HepG2 (cell line): ENCODE data around the gene ITPK1. TPM values are rescaled to one million over a fixed set of nuclear protein-coding genes. Genes with fewer than 3 reads are reported as not detected.
A peak's percentile ranks its signal among the peaks of the same experiment; 100 is the strongest.

Source experiments
- ATAC-seq: fragments of 200-7000 bp; cut with Tn5 transposase; 3 replicates; pipeline ENCODE4 v1.9.1; 2020; ENCODE audit warnings: mild to moderate bottlenecking, moderate library complexity
- BruUV-seq: library from RNA; stranded (reverse); fragments of 400-500 nt; replicated peaks from 2 replicates; lab custom pipeline; 2021; lab: Mats Ljungman, UMichigan
- CTCF ChIA-PET: fragments of 300-600 bp; formaldehyde crosslinking; extraction: SDS; loops from one replicate; lab custom pipeline; 2021; ENCODE audit warnings: low total read pairs, inconsistent platforms, low intra/inter-chr PET ratio; lab: Yijun Ruan, JAX
- POLR2A ChIA-PET: fragments of 350-600 bp; sonication (Branson Sonifier 250); formaldehyde crosslinking; loops from one replicate; lab custom pipeline; 2020; ENCODE audit warnings: antibody characterized with exemption, inconsistent platforms; lab: Yijun Ruan, JAX
- DNase-seq: peaks from one replicate; pipeline ENCODE4 v3.0.0-alpha.2; 2015; ENCODE audit warnings: low spot score
- FAIRE-seq: peaks from 3 replicates; lab custom pipeline; 2011; peaks lifted over from hg19 to GRCh38; lab: Jason Lieb, UNC
- H2AFZ ChIP-seq: one replicate; pipeline ENCODE4 v1.6.1; 2011; ENCODE audit warnings: low read length, inconsistent platforms
- H3K27ac ChIP-seq: fragments of 300-600 bp; 3 replicates; pipeline ENCODE4 v1.8.0; 2011; ENCODE audit warnings: mixed run types, mild to moderate bottlenecking, mixed read lengths, low read length, inconsistent platforms; ENCODE audit not compliant: insufficient read depth; ENCODE audit errors: extremely low read length
- H3K27me3 ChIP-seq, 2 experiments: fragments of 200-600 bp in 1 of 2; 2 replicates in 1 of 2; 3 replicates in 1 of 2; pipeline versions ENCODE4 v1.6.0 to v1.8.0; 2011; ENCODE audit warnings: low read length in 2 of 2, mild to moderate bottlenecking in 2 of 2, moderate library complexity in 2 of 2, inconsistent platforms in 1 of 2; ENCODE audit not compliant: insufficient read depth in 2 of 2, control insufficient read depth in 1 of 2
- H3K36me3 ChIP-seq, 2 experiments: fragments of 200-600 bp in 1 of 2; replicated peaks in 1 of 2; 2 replicates in 1 of 2; 3 replicates in 1 of 2; pipeline versions ENCODE4 v1.5.1 to v1.8.0; 2011; ENCODE audit warnings: low read length in 2 of 2, inconsistent platforms in 1 of 2; ENCODE audit not compliant: insufficient read depth in 2 of 2, control insufficient read depth in 1 of 2
- H3K4me1 ChIP-seq: 2 replicates; pipeline ENCODE4 v1.5.1; 2012; ENCODE audit warnings: low read length, inconsistent platforms; ENCODE audit not compliant: insufficient read depth
- H3K4me2 ChIP-seq: 2 replicates; pipeline ENCODE4 v1.6.0; 2011; ENCODE audit warnings: low read depth, low read length, inconsistent platforms
- H3K4me3 ChIP-seq, 3 experiments: fragments of 200-600 bp in 1 of 3; sonication (generic), shearing (Covaris generic) in 1 of 3; replicated peaks in 1 of 3; 2 replicates each; pipeline ENCODE4 v1.5.1; 2011 to 2016; ENCODE audit warnings: low read length in 3 of 3, inconsistent platforms in 2 of 3, low read depth in 2 of 3, mild to moderate bottlenecking in 2 of 3, control low read depth in 1 of 3, mixed read lengths in 1 of 3; ENCODE audit not compliant: insufficient read depth in 1 of 3
- H3K79me2 ChIP-seq: one replicate; pipeline ENCODE4 v1.6.1; 2011; ENCODE audit warnings: low read length, inconsistent platforms; ENCODE audit not compliant: insufficient read depth
- H3K9ac ChIP-seq: 2 replicates; pipeline ENCODE4 v1.6.0; 2011; ENCODE audit warnings: mild to moderate bottlenecking, low read depth, low read length, inconsistent platforms; ENCODE audit not compliant: insufficient read depth
- H3K9me3 ChIP-seq: 2 replicates; pipeline ENCODE4 v1.5.1; 2012; ENCODE audit warnings: mild to moderate bottlenecking, low read length
- H4K20me1 ChIP-seq: 2 replicates; pipeline ENCODE4 v1.6.0; 2011; ENCODE audit warnings: inconsistent platforms, mild to moderate bottlenecking, low read length, moderate library complexity; ENCODE audit not compliant: insufficient read depth
- PCBP2 ChIP-seq: fragments of 200-400 bp; formaldehyde crosslinking; optimal IDR thresholded peaks from 2 replicates; pipeline ENCODE3; 2018; ENCODE audit warnings: low read length, low read depth; ENCODE audit not compliant: poor library complexity, severe bottlenecking
- TOPORS ChIP-seq: sonication (generic); formaldehyde crosslinking; IDR thresholded peaks from 2 replicates; pipeline ENCODE4 v1.8.0; 2023; ENCODE audit warnings: mild to moderate bottlenecking, missing genetic modification reagents
- ZKSCAN5 ChIP-seq: sonication (generic); formaldehyde crosslinking; IDR thresholded peaks from 2 replicates; pipeline ENCODE4 v1.5.1; 2020; ENCODE audit warnings: mild to moderate bottlenecking, missing genetic modification reagents
- WGBS: methylation state at CpG from one replicate; pipeline ENCODE4 v1.1.6; 2017; ENCODE audit warnings: low lambda C conversion rate; 5-methylcytosine and 5-hydroxymethylcytosine counted together
- in situ Hi-C: cut with HindIII; loops from 2 replicates; pipeline ENCODE4 v1.10.0; 2017; ENCODE audit warnings: low pct_unique_long_range_greater_than_20kb; ENCODE audit not compliant: extremely low pct_ligation_motif_present
- intact Hi-C: fragments of 100-400 bp; cut with micrococcal nuclease; formaldehyde crosslinking; loops from one replicate; pipeline ENCODE4 v1.10.0; 2022; ENCODE audit not compliant: unreplicated experiment
- polyA plus RNA-seq, 8 experiments: library from polyadenylated mRNA; depleted of rRNA in 3 of 8; stranded (reverse) in 7 of 8; unstranded in 1 of 8; fragments of >200 nt; fragmentation: Illumina TruSeq in 4 of 8; extraction: Trizol in 4 of 8; gene quantifications; 2 replicates each; pipeline versions ENCODE4 v1.2.1 to v1.2.3, GENCODE V29; 2011 to 2016; ENCODE audit warnings: low read depth in 4 of 8, missing spikeins in 1 of 8, mixed read lengths in 1 of 8; ENCODE audit not compliant: insufficient read depth in 1 of 8
- total RNA-seq, 5 experiments: library from RNA; depleted of rRNA; stranded (reverse); fragments of >200 nt; fragmentation: Illumina TruSeq; extraction: Trizol; gene quantifications; 2 replicates each; pipeline ENCODE4 v1.2.3, GENCODE V29; 2016; ENCODE audit warnings: low read depth in 1 of 5
- TF ChIP-seq, protein P1 (sequence below): sonication (generic); formaldehyde crosslinking; IDR thresholded peaks from 2 replicates; pipeline ENCODE4 v1.5.1; 2020; ENCODE audit warnings: mild to moderate bottlenecking, missing genetic modification reagents
- TF ChIP-seq, protein P2 (sequence below): IDR thresholded peaks from 2 replicates; pipeline ENCODE4 v1.6.1; 2016; ENCODE audit warnings: missing compliant biosample characterization, missing genetic modification reagents, borderline replicate concordance

Gene ITPK1
- total and polyA plus RNA-seq, 2 of the 13 experiments (the other 11 are each of a cell fraction or from before 2014, with no cell fraction given) = 20.5 to 47.5 TPM

GRCh38 chr14:92978229-92979021, 137.3 kb downstream of the ITPK1 start:
- in situ Hi-C loops = no loop called here
- no peak for FAIRE-seq
- no peak for DNase-seq

More at GRCh38 chr14:92978229-92979021, 137.3 kb downstream of the ITPK1 start:
- CTCF ChIA-PET = no interaction called here
- Histone ChIP-seq H3K9me3 (peaks cover 22% of the 10 kb centered on the region), H3K4me2 (no peak overlapping the region), H3K36me3 (peaks cover 0 to 20% of the 10 kb centered on the region in 2 experiments; a peak in 2 of 5 replicates), H3K4me3 (no peak overlapping the region), H3K4me1 (peaks cover 9% of the 10 kb centered on the region), H4K20me1 (no peaks in the 10 kb centered on the region), H3K9ac (no peak overlapping the region), H3K27me3 (no peaks in the 10 kb centered on the region), H3K27ac (no peak overlapping the region), H3K79me2 (no peaks in the 10 kb centered on the region), H2AFZ (no peak overlapping the region)
- ATAC-seq = no peak
- 85% methylated on average over 4 of the region's 4 CpGs for WGBS
- POLR2A ChIA-PET = no interaction called here
- 0 out of 2 replicates have a peak, but pooled peaks have one; percentile 47 for TF ChIP-seq TOPORS
- TF ChIP-seq ZKSCAN5 = no peak
- TF ChIP-seq, protein P1, sequence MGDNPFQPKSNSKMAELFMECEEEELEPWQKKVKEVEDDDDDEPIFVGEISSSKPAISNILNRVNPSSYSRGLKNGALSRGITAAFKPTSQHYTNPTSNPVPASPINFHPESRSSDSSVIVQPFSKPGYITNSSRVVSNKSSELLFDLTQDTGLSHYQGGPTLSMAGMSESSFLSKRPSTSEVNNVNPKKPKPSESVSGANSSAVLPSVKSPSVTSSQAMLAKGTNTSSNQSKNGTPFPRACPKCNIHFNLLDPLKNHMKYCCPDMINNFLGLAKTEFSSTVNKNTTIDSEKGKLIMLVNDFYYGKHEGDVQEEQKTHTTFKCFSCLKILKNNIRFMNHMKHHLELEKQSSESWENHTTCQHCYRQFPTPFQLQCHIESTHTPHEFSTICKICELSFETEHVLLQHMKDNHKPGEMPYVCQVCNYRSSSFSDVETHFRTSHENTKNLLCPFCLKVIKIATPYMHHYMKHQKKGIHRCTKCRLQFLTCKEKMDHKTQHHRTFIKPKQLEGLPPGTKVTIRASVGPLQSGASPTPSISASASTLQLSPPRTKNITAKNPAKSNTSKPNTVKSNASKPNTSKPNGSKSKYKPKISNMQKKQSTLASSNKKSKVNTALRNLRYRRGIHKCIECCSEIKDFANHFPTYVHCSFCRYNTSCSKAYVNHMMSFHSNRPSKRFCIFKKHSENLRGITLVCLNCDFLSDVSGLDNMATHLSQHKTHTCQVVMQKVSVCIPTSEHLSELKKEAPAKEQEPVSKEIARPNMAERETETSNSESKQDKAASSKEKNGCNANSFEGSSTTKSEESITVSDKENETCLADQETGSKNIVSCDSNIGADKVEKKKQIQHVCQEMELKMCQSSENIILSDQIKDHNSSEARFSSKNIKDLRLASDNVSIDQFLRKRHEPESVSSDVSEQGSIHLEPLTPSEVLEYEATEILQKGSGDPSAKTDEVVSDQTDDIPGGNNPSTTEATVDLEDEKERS (CRISPR knock-in tag) = peak; percentile 58; the same call in 1 of the 2 replicates
- TF ChIP-seq, protein P2, sequence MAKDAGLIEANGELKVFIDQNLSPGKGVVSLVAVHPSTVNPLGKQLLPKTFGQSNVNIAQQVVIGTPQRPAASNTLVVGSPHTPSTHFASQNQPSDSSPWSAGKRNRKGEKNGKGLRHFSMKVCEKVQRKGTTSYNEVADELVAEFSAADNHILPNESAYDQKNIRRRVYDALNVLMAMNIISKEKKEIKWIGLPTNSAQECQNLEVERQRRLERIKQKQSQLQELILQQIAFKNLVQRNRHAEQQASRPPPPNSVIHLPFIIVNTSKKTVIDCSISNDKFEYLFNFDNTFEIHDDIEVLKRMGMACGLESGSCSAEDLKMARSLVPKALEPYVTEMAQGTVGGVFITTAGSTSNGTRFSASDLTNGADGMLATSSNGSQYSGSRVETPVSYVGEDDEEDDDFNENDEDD (CRISPR knock-in tag) = no peak
- no peak for TF ChIP-seq PCBP2
- BruUV-seq = no TSS peak
- intact Hi-C loops = no loop called here
